Measurements from ENCODE around the gene CAMK2B. TPM values are rescaled to one million over a fixed set of nuclear protein-coding genes. Genes with fewer than 3 reads are reported as not detected.

The CAMK2B gene
- polyA plus RNA-seq, 2 of the 4 experiments (the other 2 are of a cell fraction): 0.17 TPM; not detected in 1

- no peak for TF ChIP-seq TP53 (CRISPR knock-in tag; IDR thresholded peaks at IDR 0.05)
- no peak for TF ChIP-seq ZC3H11A (IDR thresholded peaks at IDR 0.05)
- TF ChIP-seq ELK1 (IDR thresholded peaks at IDR 0.05; ENCODE audit: low read depth, low read length): no peak
- TF ChIP-seq SMC3 (IDR thresholded peaks at IDR 0.05): no peak
- no peak for TF ChIP-seq RAD21 (conservative IDR thresholded peaks at IDR 0.05 in 1 of 2, IDR thresholded peaks at IDR 0.05 in 1 of 2)
- TF ChIP-seq JUNB (IDR thresholded peaks at IDR 0.05): no peak
- no peak for TF ChIP-seq CBX2 (IDR thresholded peaks at IDR 0.05; ENCODE audit: borderline replicate concordance, low read depth)
- no peak for TF ChIP-seq EHF (CRISPR knock-in tag; IDR thresholded peaks at IDR 0.05)
- no peak for TF ChIP-seq FOSB (CRISPR knock-in tag; IDR thresholded peaks at IDR 0.05)
Observed at GRCh38 chr7:44283381-44284211, 41.8 kb downstream of the CAMK2B start (continued).

GRCh38 chr7:44282601-44283171, 42.7 kb downstream of the CAMK2B start:
- Histone ChIP-seq H3K4me1 (no peaks in the 10 kb centered on the region), H3K4me3 (no peak overlapping the region), H3K9me3 (no peaks in the 10 kb centered on the region), H3K4me2 (no peak overlapping the region), H3K27ac (no peak overlapping the region)
- DNase-seq (ENCODE audit: low read depth in 1 of 2, low spot score in 1 of 2) (no peak), ATAC-seq (no peak), FAIRE-seq (no peak)
- CTCF ChIA-PET: interaction anchor here (1.1 kb wide), 1 partner anchor 42 kb away, joined by 4 read pairs; no protein-coding TSS in a partner anchor
- WGBS (ENCODE audit: missing lambda C conversion rate): 68% methylated on average over 9 of the region's 10 CpGs
- POLR2A ChIA-PET: no interaction called here
- TF ChIP-seq EP300 (IDR thresholded peaks at IDR 0.05): no peak
- TF ChIP-seq NPAS2 (CRISPR knock-in tag; IDR thresholded peaks at IDR 0.05; ENCODE audit: borderline replicate concordance): no peak
- no peak for TF ChIP-seq CHD2 (IDR thresholded peaks at IDR 0.05; ENCODE audit: low read length, partially characterized antibody)
- TF ChIP-seq NR3C1 (IDR thresholded peaks at IDR 0.05): no peak
- TF ChIP-seq BHLHE40 (IDR thresholded peaks at IDR 0.05; ENCODE audit: low read depth, low read length): no peak
- TF ChIP-seq EHF (CRISPR knock-in tag; IDR thresholded peaks at IDR 0.05): no peak
- no peak for TF ChIP-seq ELK1 (IDR thresholded peaks at IDR 0.05; ENCODE audit: low read depth, low read length)
- no peak for TF ChIP-seq RFX5 (IDR thresholded peaks at IDR 0.05)
- TF ChIP-seq, protein P1, sequence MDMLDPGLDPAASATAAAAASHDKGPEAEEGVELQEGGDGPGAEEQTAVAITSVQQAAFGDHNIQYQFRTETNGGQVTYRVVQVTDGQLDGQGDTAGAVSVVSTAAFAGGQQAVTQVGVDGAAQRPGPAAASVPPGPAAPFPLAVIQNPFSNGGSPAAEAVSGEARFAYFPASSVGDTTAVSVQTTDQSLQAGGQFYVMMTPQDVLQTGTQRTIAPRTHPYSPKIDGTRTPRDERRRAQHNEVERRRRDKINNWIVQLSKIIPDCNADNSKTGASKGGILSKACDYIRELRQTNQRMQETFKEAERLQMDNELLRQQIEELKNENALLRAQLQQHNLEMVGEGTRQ (IDR thresholded peaks at IDR 0.05): no peak
- TF ChIP-seq REST (IDR thresholded peaks at IDR 0.05): no peak
- no peak for TF ChIP-seq HES2 (IDR thresholded peaks at IDR 0.05)
- no peak for TF ChIP-seq NFE2L2 (conservative IDR thresholded peaks at IDR 0.05; ENCODE audit: low read length)
- no peak for TF ChIP-seq HOXA7 (CRISPR knock-in tag; IDR thresholded peaks at IDR 0.05)
- no peak for TF ChIP-seq CTCF (IDR thresholded peaks at IDR 0.05)
